GM20000 (cell line): ENCODE data around the gene CDKN2B.
A peak's percentile ranks its signal among the peaks of the same experiment; 100 is the strongest.

Source experiments
- DNase-seq: peaks from one replicate; pipeline ENCODE4 v3.0.0; 2012; ENCODE audit warnings: low spot score
- TF ChIP-seq, protein P1 (sequence below): IDR thresholded peaks from 2 replicates; pipeline ENCODE4 v1.5.1; 2012; ENCODE audit warnings: mild to moderate bottlenecking, control low read depth; ENCODE audit errors: extremely low read depth, missing control alignments

Gene CDKN2B

DNA sequence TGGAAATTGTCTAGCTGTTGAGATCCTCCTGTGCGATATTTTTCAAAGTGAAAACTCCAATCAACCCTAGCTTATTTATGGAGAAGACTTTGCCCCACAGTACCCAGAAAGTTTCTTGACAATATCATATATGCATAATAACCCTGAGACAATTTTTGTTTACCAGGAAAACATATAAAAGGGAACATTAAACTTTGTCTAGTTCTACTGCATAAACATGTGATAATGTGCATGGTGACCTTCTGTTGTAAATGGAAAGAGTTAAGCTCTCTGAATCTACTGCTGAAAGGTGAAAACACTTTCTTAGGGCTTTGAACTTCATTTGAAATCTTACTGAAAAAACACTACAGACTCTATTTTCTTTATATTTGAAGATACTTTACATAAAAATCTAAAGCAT is 32.2 kb upstream of the CDKN2B start:
- no peak for DNase-seq
- TF ChIP-seq, protein P1, sequence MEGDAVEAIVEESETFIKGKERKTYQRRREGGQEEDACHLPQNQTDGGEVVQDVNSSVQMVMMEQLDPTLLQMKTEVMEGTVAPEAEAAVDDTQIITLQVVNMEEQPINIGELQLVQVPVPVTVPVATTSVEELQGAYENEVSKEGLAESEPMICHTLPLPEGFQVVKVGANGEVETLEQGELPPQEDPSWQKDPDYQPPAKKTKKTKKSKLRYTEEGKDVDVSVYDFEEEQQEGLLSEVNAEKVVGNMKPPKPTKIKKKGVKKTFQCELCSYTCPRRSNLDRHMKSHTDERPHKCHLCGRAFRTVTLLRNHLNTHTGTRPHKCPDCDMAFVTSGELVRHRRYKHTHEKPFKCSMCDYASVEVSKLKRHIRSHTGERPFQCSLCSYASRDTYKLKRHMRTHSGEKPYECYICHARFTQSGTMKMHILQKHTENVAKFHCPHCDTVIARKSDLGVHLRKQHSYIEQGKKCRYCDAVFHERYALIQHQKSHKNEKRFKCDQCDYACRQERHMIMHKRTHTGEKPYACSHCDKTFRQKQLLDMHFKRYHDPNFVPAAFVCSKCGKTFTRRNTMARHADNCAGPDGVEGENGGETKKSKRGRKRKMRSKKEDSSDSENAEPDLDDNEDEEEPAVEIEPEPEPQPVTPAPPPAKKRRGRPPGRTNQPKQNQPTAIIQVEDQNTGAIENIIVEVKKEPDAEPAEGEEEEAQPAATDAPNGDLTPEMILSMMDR = no peak

DNA sequence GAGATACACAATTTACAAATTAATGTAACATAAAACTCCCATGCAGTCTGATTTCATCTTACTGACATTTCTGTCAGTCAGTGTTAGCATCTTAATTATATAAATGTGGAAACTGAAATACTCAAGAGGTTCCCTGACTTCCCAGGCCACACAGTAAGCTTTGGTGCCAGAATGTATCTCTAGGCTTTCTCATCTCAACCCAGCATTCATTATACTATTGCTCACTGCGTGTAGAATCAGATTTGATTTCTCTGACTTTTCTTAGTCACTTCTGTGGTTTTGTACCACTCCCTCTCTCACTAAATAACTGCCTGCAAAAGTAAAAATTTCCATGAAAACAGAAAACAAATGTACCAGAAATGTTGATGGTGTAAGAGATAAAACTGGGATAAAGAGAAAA is 31.7 kb upstream of the CDKN2B start:
- DNase-seq = no peak
- TF ChIP-seq, protein P1 = no peak

DNA sequence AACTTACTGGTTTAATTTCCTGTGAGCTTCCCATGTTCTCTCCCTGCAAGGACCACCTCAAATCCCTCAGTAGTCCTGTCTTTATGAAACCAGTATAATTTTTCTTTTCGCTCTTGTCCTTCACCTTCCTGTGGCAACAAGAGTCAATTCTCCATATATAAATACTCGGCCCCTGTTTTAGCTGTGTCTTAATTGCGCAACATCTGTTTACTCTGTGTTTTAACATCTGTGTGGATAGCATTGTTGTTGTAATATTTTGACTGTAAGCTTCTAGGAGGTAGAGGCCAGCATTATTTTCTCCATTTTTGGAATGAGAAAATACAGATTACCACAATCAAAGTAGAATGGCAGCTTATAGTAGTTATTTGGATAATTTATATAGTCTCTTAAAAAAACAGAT is 30.2 kb upstream of the CDKN2B start:
- no peak for DNase-seq
- TF ChIP-seq, protein P1 = no peak

DNA sequence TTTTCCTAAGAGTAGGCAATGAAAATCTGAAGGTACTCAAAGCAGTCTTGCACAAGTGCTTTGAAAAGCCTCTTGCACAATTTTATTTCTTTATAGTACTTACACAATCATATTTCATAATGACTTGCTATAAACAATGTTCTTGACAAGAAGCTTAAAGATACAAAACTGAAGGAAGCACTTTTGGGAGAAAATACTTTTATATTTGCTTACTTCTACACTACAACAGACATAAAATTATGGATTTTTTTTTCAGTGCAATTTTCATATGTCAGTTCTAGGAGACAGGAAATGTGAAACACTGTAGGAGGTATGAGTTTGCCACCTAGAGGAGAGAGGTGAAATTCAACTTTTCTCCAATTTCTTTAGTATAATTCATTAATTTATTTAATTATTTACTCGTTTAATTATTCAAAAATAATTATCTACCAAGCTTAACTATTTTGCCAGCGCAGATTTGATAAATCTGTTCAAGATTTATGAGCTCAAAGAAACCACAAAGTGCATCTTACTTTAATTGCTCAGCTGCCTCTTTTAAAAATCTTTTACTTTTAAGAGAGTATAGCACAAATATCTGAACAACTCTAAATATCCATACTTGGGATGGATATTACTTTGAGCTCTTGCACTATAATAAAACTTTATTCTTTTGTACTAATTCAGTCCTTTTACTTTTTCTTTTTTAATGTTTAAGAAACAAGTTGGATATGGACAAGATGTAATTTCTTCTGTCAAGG is 29.0 kb upstream of the CDKN2B start:
- TF ChIP-seq, protein P1 = no peak
- peak; percentile 27 for DNase-seq

DNA sequence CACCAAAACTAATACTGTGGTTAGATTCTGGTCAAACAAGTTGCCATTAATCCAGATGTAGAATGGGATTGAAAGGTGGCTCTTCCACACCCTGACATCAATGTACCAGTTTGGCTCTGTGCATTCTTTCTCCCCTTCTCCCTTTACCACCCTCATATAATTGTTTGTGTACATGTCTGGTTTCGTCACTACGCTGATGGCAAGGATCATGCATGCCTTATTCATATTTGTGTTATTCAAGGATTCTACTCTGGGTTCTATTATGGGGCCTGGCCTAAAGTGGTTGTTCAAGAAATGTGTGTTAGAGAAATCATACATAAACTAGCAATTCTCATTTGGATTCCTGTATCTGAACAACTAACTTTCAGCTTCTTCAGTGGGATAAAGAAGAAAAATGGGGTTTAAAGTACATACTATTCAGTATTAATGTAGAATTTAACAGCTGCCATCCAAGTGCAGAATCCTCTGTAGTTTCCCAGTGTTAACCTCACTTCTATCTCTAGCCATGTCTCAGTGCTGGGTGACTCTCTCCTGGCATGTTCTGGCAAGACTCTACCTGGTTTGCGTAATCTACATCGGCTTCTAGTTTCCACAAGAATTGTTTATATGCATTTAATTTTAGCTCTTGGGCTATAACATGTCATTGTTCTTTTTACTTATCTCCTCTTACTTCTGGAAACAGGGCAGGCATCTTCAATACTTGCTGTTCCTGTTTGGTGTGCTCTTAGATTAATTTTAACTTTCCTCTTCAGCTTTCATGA is 27.9 kb upstream of the CDKN2B start:
- DNase-seq = no peak
- TF ChIP-seq, protein P1 = no peak

DNA sequence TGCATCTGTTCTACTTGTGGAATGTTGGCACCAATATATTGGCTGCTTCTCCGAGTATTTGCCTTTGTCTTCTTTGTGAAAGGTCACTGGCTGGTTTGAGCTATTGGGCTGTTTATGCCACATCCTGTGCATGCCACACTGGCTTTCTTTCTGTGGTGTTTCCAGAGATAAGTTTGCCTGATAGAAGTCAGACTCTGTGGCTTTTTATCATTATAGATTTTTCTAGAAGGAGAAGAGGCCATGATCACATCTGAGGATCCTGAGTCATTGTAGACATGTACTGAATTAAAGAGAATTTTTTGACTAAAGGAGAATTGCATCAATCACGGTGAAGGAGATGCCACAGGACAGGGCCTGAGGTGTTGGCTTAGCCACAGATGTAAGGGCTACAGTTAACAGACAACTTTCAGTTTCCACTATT is 26.5 kb upstream of the CDKN2B start:
- TF ChIP-seq, protein P1 = no peak
- DNase-seq = no peak

DNA sequence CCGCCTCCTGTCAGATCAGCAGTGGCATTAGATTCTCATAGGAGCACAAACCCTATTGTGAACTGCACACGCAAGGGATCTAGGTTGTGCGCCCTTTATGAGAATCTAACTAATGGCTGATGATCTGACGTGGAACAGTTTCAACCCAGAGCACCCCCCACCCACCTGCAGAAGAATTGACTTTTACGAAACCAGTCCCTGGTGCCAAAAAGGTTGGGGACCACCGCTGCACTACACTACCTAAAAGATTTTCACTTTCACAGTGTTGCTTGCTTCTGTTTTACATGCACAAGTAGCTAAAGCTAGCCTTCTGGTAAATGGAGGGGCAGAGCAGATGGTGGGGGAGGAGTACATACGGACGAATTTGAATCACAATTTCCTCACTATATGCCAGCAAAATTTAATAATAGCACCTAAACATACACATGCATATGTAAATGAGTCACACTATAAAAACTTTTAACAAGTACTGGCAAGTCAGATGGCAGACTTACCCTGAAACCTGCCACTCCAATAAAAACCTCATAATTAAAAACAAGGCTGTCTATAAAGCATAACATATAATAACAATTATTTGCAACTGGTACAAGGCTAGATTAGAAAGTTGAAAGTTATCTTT is 24.0 kb upstream of the CDKN2B start:
- DNase-seq = no peak
- TF ChIP-seq, protein P1 = no peak
